Heart left ventricle (tissue), 16 donors: ENCODE results near the gene ARL15. TPM values are rescaled to one million over a fixed set of nuclear protein-coding genes. Genes with fewer than 3 reads are reported as not detected.

ENCODE experiments used
- ATAC-seq, 4 donors: fragments of 200-7000 bp; cut with Tn5 transposase; one replicate each; pipeline ENCODE4 v1.9.1; 2020 to 2022; ENCODE audit warnings: moderate library complexity in 4 of 4, mild to moderate bottlenecking in 3 of 4, moderate number of reproducible peaks in 1 of 4
- DNase-seq, 5 donors: peaks; one replicate each; pipeline ENCODE4 v3.0.0-alpha.2; 2020
- H3K27ac ChIP-seq, 12 donors: fragments of 200-600 bp; sonication (generic) in 4 of 12; one replicate each; pipeline versions ENCODE4 v1.5.0 to v1.8.0; 2016 to 2022; ENCODE audit warnings: mild to moderate bottlenecking in 2 of 12
- H3K27me3 ChIP-seq, 9 donors: fragments of 200-600 bp; sonication (generic) in 2 of 9; one replicate each; pipeline versions ENCODE4 v1.5.1 to v1.8.0; 2016 to 2022; ENCODE audit warnings: mild to moderate bottlenecking in 3 of 9
- H3K36me3 ChIP-seq, 9 donors: fragments of 200-600 bp; sonication (generic) in 2 of 9; one replicate each; pipeline versions ENCODE4 v1.5.0 to v1.8.0; 2018 to 2022; ENCODE audit warnings: mild to moderate bottlenecking in 2 of 9
- H3K4me1 ChIP-seq, 12 donors: fragments of 200-600 bp; sonication (generic) in 4 of 12; one replicate each; pipeline versions ENCODE4 v1.5.0 to v1.8.0; 2016 to 2022; ENCODE audit warnings: mild to moderate bottlenecking in 3 of 12
- H3K4me3 ChIP-seq, 12 donors: fragments of 200-600 bp; sonication (generic) in 4 of 12; one replicate each; pipeline versions ENCODE4 v1.5.0 to v1.8.0; 2017 to 2022; ENCODE audit warnings: mild to moderate bottlenecking in 9 of 12, moderate library complexity in 4 of 12
- H3K9me3 ChIP-seq, 12 donors: fragments of 200-600 bp; sonication (generic) in 4 of 12; one replicate each; pipeline versions ENCODE4 v1.5.0 to v1.8.0; 2016 to 2022; ENCODE audit warnings: mild to moderate bottlenecking in 1 of 12
- CTCF ChIP-seq, 12 donors: fragments of 200-600 bp; sonication (generic) in 4 of 12; IDR thresholded peaks; one replicate each; pipeline versions ENCODE4 v1.5.0 to v1.8.0; 2018 to 2022; ENCODE audit warnings: antibody characterized with exemption in 12 of 12, mild to moderate bottlenecking in 5 of 12
- POLR2A ChIP-seq, 2 donors: fragments of 450-650 bp; IDR thresholded peaks; one replicate each; pipeline ENCODE4 v1.6.1; 2017; ENCODE audit warnings: antibody characterized with exemption in 2 of 2, mild to moderate bottlenecking in 2 of 2, moderate library complexity in 2 of 2
- WGBS, 4 donors: extraction: QIAGEN DNeasy Blood & Tissue Kit in 2 of 4; methylation state at CpG; one replicate each; pipeline versions ENCODE4 v1.1.5 to v1.1.7; 2013 to 2018; 5-methylcytosine and 5-hydroxymethylcytosine counted together
- intact Hi-C, 10 donors: fragments of 100-400 bp; cut with DNase I; formaldehyde crosslinking; loops; one replicate each; pipeline versions ENCODE4 v1.11.1 to v1.14.2; 2022
- polyA plus RNA-seq, 2 donors: library from polyadenylated mRNA; stranded (reverse); fragments of 200-250 nt; gene quantifications; one replicate each; pipeline ENCODE4 v1.2.3, GENCODE V29; 2013
- total RNA-seq, 9 donors: library from RNA; depleted of rRNA in 2 of 9; stranded (reverse); fragments of >200 nt in 2 of 9; fragmentation: NEBNext Ultra II Directional in 3 of 9; extraction: Animal tissue kit (Norgen Biotek cat#: 25700) in 3 of 9; gene quantifications; one replicate each; pipeline versions ENCODE4 v1.1.0 to v1.2.4, GENCODE V29; 2016 to 2023
- donor health status: ischemic (EF 13 %, LVEDD 7.1; RV severe dilation, severe dysfunction).
- donor health status: healthy with polysubstance abuse.
- donor health status: DM: no; HTN: yes; CAD: no.
- donor health status: DM: no; HTN: no; CAD: no.
- donor health status: ischemic (EF 25% LVEDD 6.9; RV normal size, moderate dysfunction).
- donor health status: ischemic (EF 25% LVEDD 5.7; RV mildly dilated, moderate dysfunction).
- donor health status: healthy.
- donor health status: DM: yes; HTN: yes; CAD: no.
- donor health status: ischemic (EF 35%, LVEDD 5.7; RV mildly dilated, moderate dysfunction).
- donor health status: nonischemic (EF 11% LVEDD 7.7; RV severe dilation, severe dysfunction).
- donor health status: DM: yes; HTN: yes; CAD: no.
- donor health status: PGD.
- donor health status: ischemic (EF 29% LVEDD 5.4; RV normal size, mild dysfunction).
- donor health status: nonischemic (EF 23%, LVEDD 6.1; RV moderate dilation, normal function).

Gene ARL15
- total and polyA plus RNA-seq, 11 donors = 7.1 to 35.0 (median 23.2) TPM

- ATAC-seq = no peak
- Histone ChIP-seq H3K27ac (no peak overlapping the region), H3K4me3 (no peak overlapping the region), H3K27me3 (no peaks in the 10 kb centered on the region), H3K36me3 (no peaks in the 10 kb centered on the region), H3K9me3 (no peaks in the 10 kb centered on the region), H3K4me1 (peaks cover 0 to 24% (median 9%) of the 10 kb centered on the region in 12 donors)
- intact Hi-C loops = no loop called here
- 55 to 61% (median 56%) methylated on average over 4 of the region's 4 CpGs for WGBS, 4 donors
- TF ChIP-seq POLR2A (IDR thresholded peaks at IDR 0.05) (no peak), CTCF (IDR thresholded peaks at IDR 0.05) (no peak)
- DNase-seq = no peak
Observed at GRCh38 chr5:54178991-54179390, 131.4 kb downstream of the ARL15 start.

GRCh38 chr5:54178207-54178606 is 132.2 kb downstream of the ARL15 start:
- Histone ChIP-seq H3K36me3 (no peaks in the 10 kb centered on the region), H3K4me1 (peaks cover 0 to 24% (median 9%) of the 10 kb centered on the region in 12 donors), H3K27ac (no peak overlapping the region), H3K4me3 (no peak overlapping the region), H3K9me3 (no peaks in the 10 kb centered on the region), H3K27me3 (no peaks in the 10 kb centered on the region)
- ATAC-seq (no peak), DNase-seq (no peak)
- WGBS, 4 donors = 88 to 94% (median 91%) methylated on average over 5 of the region's 5 CpGs
- intact Hi-C loops = no loop called here
- TF ChIP-seq POLR2A (IDR thresholded peaks at IDR 0.05) = no peak
- TF ChIP-seq CTCF (IDR thresholded peaks at IDR 0.05) = no peak

- H3K4me3 ChIP-seq = no peak overlapping the region
- peaks cover 0 to 9% (median 0%) of the 10 kb centered on the region in 12 donors for H3K9me3 ChIP-seq
- no peak for TF ChIP-seq POLR2A (IDR thresholded peaks at IDR 0.05)
- no peak for TF ChIP-seq CTCF (IDR thresholded peaks at IDR 0.05)
- no peak overlapping the region for H3K27ac ChIP-seq
- ATAC-seq (no peak), DNase-seq (no peak)
- intact Hi-C loops = no loop called here
- no peaks in the 10 kb centered on the region for H3K36me3 ChIP-seq
- H3K4me1 ChIP-seq = peaks cover 0 to 24% (median 10%) of the 10 kb centered on the region in 12 donors
- no peaks in the 10 kb centered on the region for H3K27me3 ChIP-seq
- 90 to 95% (median 92%) methylated on average over 2 of the region's 2 CpGs for WGBS, 4 donors
Observed at GRCh38 chr5:54177058-54177457, 133.3 kb downstream of the ARL15 start.

- DNase-seq (no peak), ATAC-seq (no peak)
- WGBS, 4 donors = 89 to 97% (median 94%) methylated on average over 6 of the region's 6 CpGs
- Histone ChIP-seq H3K4me1 (peaks cover 0 to 24% (median 12%) of the 10 kb centered on the region in 12 donors), H3K4me3 (no peak overlapping the region), H3K36me3 (no peaks in the 10 kb centered on the region), H3K27ac (no peak overlapping the region), H3K27me3 (no peaks in the 10 kb centered on the region), H3K9me3 (peaks cover 0 to 9% (median 0%) of the 10 kb centered on the region in 12 donors)
- intact Hi-C loops = no loop called here
- TF ChIP-seq POLR2A (IDR thresholded peaks at IDR 0.05) = no peak
- TF ChIP-seq CTCF (IDR thresholded peaks at IDR 0.05) = no peak
Observed at GRCh38 chr5:54176066-54176830, 134.1 kb downstream of the ARL15 start.
